Stimulated activated CD4-positive, alpha-beta T cell treated with anti-CD3 and anti-CD28 coated beads, Interleukin-4, amount 100 ng/mL, for 4 hours (primary cell): ENCODE data around the gene CMIP.
A peak's percentile ranks its signal among the peaks of the same experiment; 100 is the strongest.

Experiments
- DNase-seq, 2 experiments: peaks; one replicate each; pipeline ENCODE4 v3.0.0-alpha.2; 2020

Gene CMIP

DNA sequence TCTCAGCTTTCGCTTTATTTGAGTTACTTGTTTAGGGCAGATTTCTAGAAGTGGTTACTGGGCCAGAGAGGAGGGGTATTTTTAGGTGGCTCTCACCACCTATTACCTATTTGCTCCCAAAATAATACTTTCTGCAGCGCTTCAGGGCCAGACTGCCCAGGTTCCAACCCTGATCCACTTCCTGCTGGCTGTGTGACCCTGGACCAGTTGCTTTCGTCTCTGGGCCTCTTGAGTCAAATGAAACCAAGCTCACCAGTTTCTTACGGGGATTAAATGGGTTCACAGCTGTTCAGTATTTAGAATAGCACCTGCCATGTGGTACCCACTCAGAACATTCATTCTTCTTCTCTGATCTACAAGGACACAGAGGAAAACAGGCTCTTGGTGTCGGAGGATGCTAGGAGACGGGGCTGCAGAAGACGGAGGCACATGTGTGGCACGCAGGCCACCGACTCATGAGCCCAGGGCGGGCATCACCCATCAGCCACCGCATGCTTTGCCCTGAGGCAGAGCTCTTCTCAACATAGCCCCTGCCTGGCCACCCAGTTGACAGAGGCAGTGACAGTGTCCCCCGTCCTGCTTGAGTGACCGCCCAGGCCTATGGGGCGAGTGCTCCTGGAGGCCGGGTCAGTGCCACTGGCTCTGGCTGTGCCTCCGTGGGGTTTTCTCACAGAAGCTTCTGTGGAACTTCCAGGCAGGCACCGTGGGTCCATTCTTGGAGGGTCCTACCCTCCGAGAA is 185.5 kb downstream of the CMIP start:
- no peak for DNase-seq

DNA sequence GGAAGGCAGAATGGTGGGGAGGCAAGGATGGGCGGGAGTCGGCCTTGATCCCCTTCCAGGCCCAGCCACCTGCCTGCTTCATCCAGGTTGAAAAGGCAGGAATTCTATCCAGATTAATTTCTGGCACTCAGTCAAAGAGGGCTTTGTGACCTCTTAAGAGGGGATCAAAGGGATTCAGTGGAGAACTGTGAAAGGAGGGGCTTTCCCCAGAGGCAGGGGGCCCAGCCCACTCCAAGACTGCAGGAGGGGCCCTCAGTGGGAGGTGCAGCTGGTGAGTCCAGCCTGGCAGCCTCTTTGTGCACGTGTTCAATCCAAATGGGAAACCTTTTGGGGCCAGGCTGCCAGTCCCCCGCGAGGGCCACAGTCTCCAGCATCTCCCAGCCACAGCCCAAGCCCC is 186.0 kb downstream of the CMIP start:
- DNase-seq, result no peak

DNA sequence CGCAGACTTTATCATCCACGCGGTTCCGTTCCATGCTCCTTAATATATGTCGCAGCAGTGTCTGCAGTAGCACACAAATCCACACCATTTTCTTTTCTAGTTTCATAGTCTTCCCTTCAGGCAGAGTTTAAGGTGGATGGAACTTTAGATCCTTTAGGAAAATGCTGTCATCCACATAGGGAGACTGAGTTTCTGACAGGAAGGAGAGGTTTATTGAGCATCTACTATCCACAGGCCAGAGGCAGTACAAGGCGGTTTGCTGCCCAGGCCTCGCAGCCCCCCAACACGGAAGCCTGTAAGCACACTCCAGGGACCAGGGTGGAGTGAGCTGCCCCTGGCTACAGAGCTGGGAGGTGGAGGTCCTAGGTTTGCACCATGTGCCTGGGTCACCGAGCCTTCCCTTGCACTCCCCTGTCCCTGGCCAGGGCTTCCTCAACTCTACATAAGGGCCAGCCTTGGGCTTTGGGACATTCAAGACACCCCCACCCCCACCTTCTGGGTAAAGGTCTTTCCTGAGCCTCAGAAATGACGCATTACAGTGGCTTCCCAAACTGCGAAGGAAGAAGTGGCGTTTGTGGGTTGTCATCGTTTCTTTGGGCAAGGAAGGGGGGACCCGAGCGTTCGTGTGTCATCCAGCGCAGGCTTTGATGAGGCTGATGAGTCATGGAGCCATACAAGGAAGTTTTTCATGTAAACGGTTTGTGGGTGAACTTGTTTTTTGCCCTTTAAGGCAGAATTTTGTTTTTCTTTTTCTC is 188.0 kb downstream of the CMIP start:
- peak; percentile 54 to 88 for DNase-seq

DNA sequence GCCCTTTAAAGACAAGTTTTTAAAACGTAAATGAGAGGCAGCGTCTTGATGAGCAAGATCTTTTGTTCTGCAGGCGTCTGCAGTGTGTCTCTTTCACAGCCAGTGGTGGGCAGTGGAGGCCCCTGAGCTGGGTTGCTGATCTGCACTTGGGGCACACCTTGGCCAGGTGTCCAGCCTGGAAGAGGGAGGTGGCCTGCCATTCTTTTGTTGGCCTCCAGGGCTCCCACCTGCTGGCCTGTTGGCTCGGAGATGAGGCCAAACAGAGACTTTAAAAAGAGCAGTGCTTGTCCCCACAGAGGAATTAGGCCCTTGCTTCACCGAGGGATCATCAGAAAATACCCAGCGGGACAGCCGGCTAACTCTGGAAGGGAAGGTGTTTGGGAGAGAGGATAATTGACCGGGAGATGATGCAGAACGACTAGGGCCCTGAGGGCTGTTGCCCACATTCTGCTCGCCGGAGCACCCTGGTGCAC is 188.6 kb downstream of the CMIP start:
- no peak for DNase-seq

DNA sequence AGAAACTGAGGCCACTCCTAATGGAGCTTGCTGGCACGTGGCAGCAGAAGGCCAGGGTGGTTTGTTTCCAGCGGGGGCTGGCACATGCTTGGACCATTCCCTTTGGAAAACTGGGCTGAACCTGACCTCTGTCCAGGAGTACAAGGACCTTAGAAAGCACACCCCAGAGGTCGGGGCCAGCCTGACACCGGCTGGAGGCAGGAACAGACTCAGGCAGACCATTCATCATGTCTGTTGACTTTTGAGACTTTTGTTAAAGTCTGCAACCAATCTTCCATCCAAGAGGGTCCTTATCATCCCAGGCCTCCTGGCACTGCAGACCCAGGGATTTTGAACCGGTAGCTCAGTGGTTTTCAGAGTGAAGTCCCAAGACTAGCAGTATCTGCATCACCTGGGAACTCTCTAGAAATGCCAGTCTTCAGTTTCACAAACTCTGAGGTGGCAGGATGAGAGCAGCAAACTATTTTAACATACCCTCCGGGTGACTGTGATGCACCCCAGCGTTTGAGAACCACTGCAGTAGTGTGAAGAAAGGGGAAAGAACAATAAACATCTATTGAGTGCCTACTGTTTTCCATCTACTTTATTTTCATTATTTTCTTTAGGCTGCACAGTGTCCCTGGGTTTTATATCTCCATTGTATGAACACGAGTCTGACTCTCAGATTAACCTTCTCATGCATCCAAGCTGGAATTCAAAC is 189.2 kb downstream of the CMIP start:
- no peak for DNase-seq

DNA sequence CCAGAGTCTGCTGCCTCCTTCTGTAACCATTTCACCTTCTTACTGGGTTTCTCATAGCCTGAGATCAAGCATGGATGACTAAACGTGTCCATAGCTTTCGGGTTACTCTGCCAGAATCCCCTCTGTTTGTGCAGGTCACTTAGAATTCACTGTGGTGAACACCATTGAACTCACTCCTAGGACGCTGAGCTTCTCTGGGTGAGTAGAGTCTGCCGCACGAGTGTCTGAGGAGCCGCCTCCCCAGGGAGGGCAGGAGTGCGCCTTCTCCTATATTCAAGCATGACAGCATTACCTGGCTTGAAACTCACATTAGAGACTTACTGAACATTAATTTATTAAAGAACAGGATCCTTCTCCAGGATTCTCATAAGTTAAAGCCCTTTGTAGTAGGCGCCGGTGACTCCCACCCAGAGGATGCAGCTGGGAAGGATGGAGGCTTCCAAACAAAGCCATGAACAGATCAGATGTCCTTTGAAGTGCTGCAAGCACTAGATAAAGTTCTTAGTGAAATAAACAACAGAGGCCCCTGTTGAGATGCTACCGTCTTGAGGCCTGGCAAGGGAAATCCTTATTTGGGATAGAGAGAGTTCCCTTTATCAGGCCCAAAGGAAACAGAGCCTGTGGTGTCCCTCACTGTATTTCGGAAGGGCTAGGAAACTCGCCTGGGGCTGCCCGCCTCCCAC is 189.9 kb downstream of the CMIP start:
- DNase-seq, result no peak

DNA sequence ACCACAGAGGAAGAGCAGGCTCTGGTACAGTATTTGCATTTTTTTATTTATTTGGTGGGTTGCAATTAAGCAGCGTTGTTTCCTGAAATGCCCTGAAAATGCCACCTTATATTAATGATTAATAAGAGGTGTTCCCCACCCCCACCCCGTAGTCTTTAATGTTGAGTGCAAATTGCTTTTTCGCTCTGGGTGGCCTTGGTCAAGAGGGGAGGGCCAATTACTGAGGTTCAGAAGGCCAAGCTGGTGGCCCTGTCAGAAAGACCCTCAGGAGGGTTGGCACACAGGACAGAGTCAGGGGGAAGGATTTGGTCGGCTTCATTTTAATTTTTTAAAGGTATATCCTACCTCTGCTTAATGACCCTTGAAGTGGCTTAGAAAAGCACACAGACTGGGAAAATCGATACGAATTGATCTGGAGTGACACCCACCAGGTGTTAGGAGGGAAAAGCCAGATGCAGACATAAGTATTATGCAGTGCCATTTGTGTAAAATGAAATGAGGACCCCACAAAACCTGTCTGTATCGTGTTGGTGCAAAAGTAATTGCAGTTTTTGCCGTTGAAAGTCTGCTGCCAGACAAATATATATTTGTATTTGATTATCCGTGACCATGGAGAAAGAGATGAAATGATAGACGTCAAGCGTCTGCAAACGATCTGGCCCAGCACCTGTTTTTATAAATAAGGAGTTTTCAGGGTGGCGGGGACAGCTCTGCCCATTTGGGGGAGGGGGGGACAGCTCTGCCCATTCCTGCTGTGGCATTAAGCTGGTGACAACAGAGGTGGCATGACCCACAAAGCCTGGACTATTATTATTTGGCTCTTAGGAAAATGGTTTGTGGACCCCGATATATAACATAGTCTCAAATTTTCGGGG is 190.7 kb downstream of the CMIP start:
- no peak for DNase-seq

DNA sequence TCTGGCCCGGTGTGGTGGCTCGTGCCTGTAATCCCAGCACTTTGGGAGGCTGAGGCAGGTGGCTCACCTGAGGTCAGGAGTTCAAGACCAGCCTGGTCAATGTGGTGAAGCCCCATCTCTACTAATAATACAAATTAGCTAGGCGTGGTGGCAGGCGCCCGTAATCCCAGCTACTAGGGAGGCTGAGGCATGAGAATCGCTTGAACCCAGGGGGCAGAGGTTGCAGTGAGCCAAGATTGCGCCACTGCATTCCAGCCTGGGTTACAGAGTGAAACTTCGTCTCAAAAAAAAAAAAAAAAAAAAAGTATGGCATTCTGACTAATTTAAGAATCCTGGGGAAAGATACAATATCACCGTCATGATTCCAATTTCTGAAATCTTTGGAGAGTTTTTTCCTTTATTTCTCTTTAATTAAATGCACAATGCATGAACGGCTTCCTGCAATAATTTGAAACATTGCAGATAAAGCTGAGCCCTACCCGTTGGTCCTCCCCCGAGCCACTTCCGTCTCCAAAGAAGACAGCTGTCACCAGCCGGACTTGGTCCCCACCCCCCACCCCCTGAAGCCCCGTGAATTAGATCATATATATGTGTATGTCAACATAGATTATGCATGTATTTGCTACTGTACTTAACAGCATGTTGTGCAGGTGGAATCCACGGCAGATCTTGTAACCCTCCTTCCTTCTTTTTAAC is 191.8 kb downstream of the CMIP start:
- DNase-seq, result no peak

DNA sequence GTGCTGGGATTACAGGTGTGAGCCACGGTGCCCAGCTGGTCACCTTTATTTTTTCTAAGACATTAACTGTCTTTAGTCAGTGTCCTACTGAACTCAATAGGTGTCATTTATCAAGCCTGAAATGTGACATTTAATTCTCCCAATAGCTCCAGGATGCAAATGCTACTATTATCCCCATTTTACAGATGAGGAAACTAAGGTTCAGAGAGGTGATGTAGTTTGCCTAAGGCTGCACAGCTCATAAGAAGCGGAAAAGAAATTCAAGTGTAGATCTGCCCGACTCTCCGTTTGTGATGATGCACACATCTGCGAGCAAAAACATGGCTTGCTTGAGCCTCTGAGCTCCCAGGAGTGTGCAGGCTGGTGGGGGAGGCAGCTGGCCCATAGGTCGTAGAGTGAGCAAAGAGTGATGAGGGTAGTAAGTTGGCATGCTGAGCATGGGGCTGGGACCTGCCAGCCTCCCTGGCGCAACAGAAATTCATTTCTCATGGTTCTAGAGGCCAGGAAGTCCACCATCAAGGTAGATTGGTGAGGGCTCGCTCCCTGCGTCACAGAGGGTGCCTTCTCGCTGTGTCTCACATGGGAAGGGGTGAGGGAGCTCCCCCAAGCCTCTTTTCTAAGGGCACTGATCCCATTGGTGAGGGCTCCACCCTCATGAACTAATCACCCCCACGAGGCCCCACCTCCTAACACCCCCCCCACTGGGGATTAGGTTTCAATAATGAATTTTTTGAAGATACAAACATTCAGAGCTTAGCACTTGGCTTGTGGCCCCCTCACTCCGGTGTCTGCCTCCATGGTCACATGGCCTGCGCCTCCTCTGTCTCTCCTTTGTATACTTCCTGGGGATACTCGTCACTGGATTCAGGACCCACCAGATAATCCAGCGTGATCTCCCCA is 193.0 kb downstream of the CMIP start:
- no peak for DNase-seq

DNA sequence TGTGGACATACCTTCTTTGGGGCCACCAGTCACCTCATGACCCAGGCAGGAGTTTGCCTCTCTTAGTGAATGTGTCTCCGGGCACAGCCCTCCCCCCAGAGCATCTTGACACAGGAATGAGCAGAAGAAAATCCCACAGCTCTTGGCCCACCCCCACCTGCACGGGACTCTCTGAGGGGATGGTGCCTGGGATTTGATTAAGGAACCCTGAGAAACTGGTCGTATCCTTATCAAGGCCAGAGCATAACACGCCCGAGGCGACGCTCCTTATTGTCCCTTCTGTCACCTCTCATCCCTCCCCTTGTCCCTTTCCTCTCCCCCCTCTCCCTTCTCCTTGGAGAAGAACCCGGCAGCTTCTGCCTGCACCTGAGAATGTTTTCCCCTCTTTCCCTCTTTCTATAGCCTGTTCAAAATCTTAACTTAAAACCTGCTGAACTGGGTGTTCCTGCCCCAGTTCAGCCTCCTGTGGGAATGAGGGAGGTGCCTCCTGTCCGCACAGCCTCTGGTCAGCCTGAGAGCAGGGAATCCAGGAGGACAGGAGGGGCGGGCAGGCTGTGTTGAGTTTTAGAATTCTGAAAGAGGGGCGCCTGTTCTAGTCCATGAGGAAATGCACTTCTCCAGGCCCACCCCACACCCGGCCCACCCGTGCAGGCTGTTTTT is 193.8 kb downstream of the CMIP start:
- no peak for DNase-seq

DNA sequence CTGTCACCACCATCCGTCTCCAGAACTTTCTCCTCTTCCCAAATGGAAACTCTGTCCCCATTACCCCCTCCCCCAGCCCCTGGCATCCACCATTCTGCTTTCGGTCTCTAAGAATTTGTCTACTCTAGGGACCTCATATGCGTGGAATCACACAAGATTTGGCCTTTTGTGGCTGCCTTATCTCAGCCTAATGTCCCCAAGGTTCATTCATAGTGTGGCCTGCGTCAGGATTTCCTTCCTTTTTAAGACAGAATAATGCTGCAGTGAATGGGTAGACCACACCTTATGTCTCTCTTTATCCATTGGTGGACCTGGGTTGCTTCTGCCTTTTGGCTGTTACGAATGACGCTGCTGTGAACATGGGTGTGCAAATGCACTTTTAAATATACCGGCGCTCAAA is 194.7 kb downstream of the CMIP start:
- DNase-seq, result no peak

DNA sequence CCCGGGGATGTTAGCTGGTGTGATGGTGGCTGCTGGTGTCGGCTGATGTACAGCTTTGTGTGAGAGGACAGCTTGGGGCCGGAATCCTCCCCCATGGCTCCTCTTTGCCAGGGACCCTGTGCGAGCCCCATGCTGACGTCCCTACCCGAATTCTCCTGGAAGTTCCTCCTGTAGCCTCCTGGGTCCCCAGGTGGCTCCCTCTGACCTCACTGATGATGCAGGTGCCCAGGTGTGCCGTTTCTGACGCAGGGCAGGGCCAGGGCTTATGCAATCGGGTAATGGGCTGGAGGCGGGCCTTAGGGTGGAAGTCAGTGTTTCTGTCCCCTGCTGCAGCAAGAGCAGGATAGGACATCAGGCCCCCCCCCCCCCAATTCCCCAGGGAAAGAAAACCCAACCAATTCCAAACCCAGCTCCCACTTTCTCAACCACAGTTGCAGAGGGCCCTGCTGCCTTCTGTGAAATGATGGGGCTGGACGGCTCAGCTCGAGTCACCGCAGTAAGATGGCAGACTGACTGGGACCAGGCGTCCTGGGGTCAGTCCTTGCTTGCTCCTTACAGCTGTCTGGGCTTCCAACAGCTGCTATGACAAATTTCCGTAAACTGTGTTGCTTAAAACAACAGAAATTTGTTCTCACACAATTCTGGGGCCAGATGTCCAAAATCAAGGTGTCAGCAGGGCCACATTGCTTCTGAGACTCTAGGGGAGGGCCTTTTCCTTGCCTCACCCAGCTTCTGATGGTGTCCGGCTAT is 195.5 kb downstream of the CMIP start:
- no peak for DNase-seq

DNA sequence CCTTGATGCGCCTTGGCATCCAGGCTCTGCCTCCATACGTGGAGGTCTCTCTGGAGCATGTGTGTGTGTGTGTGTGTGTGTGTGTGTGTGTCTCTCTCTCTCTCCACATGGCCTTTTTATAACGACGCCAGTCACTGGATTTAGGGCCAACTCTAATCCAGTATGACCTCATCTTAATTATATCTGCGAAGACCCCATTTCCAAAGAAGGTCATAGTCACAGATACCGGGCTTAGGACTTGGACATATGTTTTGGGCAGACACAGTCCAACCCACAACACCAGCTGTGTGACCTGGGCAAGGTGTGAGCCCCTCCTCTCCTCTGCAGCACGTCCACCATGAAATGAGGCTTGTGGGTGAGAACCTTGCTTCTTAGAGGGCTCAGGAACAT is 196.1 kb downstream of the CMIP start:
- DNase-seq, result no peak

DNA sequence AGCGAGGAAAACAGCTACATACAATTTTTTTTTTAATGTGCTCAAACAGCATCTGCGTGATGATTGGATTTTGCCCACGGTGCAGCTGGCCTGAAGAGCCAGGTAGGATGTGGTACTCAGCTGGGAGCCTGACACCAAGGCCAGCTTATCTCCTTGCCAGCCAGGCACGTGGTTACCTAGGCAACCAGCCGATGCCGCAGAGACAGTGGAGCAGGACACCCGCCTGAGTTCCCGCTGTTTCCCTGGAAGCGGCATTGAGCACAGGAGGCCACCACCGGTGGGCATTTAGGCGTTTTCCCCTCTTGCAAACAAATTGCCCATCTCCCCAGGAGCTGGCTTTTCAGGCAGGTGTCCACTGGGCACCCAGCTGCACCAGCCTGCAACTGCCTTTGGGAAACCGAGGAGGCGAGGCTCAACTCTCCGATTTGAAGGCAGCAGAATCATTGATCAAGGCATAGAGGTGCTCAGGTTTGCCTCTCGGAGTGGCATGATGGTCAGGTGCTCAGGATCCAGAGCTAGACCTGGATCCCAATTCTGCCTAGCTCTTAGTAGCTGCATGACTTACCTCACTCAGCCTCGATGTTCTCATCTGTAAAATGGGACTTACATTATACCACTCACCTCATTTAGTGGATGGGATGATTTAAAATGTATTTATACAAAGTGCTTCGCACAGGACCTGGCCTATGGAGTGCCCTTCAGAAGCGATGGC is 196.9 kb downstream of the CMIP start:
- DNase-seq, result no peak

DNA sequence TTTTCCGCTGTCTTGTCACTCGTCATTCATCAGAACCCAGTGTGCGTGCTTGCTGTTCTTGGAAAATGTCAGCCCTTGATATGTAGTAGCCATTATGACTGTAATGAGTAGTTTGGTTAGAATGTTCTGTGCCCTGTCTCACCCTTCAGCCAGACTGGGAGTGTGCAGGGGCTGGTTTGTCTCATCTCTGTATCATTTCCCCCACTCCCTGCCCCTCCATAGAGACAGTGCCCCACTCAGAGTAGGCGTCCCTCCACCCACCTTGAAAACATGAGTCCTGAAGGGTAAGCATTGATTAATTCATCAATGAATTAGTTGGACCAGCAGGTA is 197.5 kb downstream of the CMIP start:
- no peak for DNase-seq

DNA sequence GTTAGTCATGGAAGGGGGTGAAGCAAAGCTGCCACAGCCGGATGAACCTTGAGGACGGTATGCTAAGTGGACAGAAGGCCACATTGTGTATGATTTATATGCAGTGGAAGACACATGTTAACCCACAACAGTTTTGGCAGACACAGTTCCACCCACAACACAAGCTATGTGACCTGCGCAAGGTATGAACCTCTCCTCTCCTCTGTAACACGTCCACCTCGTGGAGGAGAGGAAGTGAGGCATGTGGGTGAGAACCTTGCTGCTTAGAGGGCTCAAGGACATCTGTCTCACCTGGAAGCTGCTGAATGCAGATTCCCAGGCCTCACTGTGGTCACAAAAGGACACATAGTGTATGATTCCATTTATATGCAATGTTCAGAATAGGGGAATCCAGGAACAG is 198.3 kb downstream of the CMIP start:
- no peak for DNase-seq

DNA sequence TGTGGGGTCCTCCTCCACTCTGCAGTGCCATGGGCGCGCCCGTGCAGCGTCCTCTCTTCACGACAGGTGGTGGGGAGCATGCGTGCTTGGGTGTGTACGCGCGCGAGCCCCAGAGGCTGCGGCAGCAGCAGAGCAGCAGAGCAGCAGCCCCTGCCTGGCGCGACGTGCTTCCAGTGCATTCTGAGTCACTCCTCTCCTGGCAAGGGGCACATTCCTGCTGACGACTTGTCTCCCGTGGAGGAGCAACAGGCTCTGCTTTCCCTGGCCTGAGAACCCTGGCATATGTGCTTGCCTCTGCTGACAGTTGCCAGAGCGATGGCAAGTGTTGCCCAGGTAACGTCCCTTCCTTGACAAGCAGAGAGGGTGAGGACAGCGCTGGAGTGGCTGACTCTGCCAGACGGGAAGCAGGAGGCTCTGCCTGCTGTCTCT is 200.7 kb downstream of the CMIP start:
- DNase-seq, result no peak

DNA sequence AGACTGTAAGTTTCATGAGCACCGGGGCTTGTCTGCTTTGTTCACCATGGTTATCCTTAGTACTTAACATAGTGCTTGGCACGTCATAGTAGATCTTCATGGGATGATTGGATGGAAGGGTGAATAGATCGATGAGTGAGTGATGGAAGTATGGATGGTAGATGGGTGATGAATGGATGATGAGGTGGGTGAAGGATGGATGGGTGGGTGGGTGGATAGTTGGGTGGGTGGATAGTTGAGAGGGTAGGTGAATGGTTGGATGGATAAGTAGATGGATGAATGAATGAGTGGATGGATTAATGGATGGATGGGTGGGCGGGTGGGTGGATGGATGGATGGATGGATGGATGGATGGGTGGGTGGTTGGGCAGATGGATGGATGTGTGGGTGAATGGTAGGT is 201.3 kb downstream of the CMIP start:
- DNase-seq, result no peak

DNA sequence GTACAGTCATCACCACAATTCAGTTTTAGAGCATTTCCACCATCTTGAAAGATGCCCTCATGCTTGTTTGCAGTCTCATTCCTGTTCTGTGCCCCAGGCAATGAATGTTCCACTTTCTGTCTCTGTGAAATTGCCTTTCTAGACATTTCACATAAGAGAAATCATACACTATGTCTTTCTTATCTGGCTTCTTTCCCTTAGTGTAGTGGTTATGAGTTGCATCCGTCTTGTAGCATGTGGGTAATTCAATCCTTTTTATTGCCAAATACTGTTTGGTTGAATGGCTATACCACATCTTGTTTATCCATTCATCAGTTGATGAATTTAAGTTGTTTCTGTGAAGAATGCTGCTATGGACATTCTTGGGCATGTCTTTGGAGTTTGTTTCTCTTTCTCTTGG is 202.0 kb downstream of the CMIP start:
- DNase-seq, result no peak
